H1 (cell line): ENCODE data around the gene EPHB3. TPM values are rescaled to one million over a fixed set of nuclear protein-coding genes. Genes with fewer than 3 reads are reported as not detected.
A peak's percentile ranks its signal among the peaks of the same experiment; 100 is the strongest.

Experiments
- CTCF ChIA-PET: fragments of 300-600 bp; sonication (Branson Sonifier 250); formaldehyde crosslinking; loops from one replicate; lab custom pipeline; 2021; ENCODE audit not compliant: partially characterized antibody; lab: Charles Lee
- POLR2A ChIA-PET: fragments of 300-600 bp; sonication (Branson Sonifier 250); formaldehyde crosslinking; loops from one replicate; lab custom pipeline; 2021; ENCODE audit warnings: inconsistent platforms; ENCODE audit not compliant: partially characterized antibody; lab: Charles Lee
- DNase-seq, 2 experiments: peaks; one replicate each; pipeline versions ENCODE4 v3.0.0 to v3.0.0-alpha.2; 2010 to 2022; ENCODE audit warnings: low spot score in 2 of 2, low read depth in 1 of 2, mixed read lengths in 1 of 2
- FAIRE-seq: peaks from 2 replicates; lab custom pipeline; 2011; peaks lifted over from hg19 to GRCh38; lab: Jason Lieb, UNC
- H2AFZ ChIP-seq: 2 replicates; pipeline ENCODE4 v1.8.1; 2012; ENCODE audit warnings: low read length, inconsistent platforms
- H2AK5ac ChIP-seq: 2 replicates; pipeline ENCODE4 v1.6.1; 2013; ENCODE audit warnings: low read depth, low read length
- H2BK120ac ChIP-seq: replicated peaks from 2 replicates; pipeline ENCODE3; 2013; ENCODE audit warnings: low read depth, low read length, inconsistent platforms
- H2BK12ac ChIP-seq: 2 replicates; pipeline ENCODE4 v1.6.1; 2013; ENCODE audit warnings: low read depth, low read length
- H2BK15ac ChIP-seq: 2 replicates; pipeline ENCODE4 v1.6.1; 2013; ENCODE audit warnings: low read length
- H2BK20ac ChIP-seq: 2 replicates; pipeline ENCODE4 v1.6.1; 2013; ENCODE audit warnings: low read length
- H2BK5ac ChIP-seq: 2 replicates; pipeline ENCODE4 v1.6.1; 2013; ENCODE audit warnings: low read depth, low read length
- H3K14ac ChIP-seq: 2 replicates; pipeline ENCODE4 v1.6.1; 2013; ENCODE audit warnings: inconsistent platforms; ENCODE audit not compliant: insufficient read length
- H3K18ac ChIP-seq: 2 replicates; pipeline ENCODE4 v1.6.1; 2013; ENCODE audit warnings: low read length; ENCODE audit errors: extremely low read depth
- H3K23ac ChIP-seq: 2 replicates; pipeline ENCODE4 v1.6.1; 2013; ENCODE audit warnings: inconsistent platforms; ENCODE audit not compliant: insufficient read length
- H3K23me2 ChIP-seq: 2 replicates; pipeline ENCODE4 v1.6.1; 2013; ENCODE audit warnings: low read depth, low read length
- H3K27ac ChIP-seq: 2 replicates; pipeline ENCODE4 v1.6.1; 2011; ENCODE audit warnings: low read depth, low read length, inconsistent platforms
- H3K27me3 ChIP-seq, 4 experiments: replicated peaks in 1 of 4; 1 replicate in 1 of 4; 2 replicates in 3 of 4; pipeline versions ENCODE4 v1.6.1 to v1.8.1; 2011 to 2013; ENCODE audit warnings: low read length in 3 of 4, mild to moderate bottlenecking in 3 of 4, inconsistent platforms in 2 of 4, mixed read lengths in 2 of 4, moderate library complexity in 1 of 4; ENCODE audit not compliant: control insufficient read depth in 3 of 4, insufficient read depth in 3 of 4; ENCODE audit errors: extremely low read depth in 1 of 4
- H3K36me3 ChIP-seq, 4 experiments: 2 replicates each; pipeline versions ENCODE4 v1.6.1 to v1.8.1; 2011 to 2013; ENCODE audit warnings: mild to moderate bottlenecking in 4 of 4, low read length in 3 of 4, moderate library complexity in 2 of 4, control low read depth in 1 of 4, inconsistent platforms in 1 of 4; ENCODE audit not compliant: insufficient read depth in 4 of 4, control insufficient read depth in 2 of 4
- H3K4ac ChIP-seq: replicated peaks from 2 replicates; pipeline ENCODE3; 2013; ENCODE audit warnings: low read length, low read depth, mixed read lengths, inconsistent platforms; ENCODE audit not compliant: insufficient read length
- H3K4me1 ChIP-seq, 4 experiments: replicated peaks in 1 of 4; 1 replicate in 1 of 4; 2 replicates in 3 of 4; pipeline versions ENCODE4 v1.6.1 to v1.8.1; 2011 to 2013; ENCODE audit warnings: low read length in 3 of 4, inconsistent platforms in 2 of 4, mixed read lengths in 1 of 4; ENCODE audit not compliant: insufficient read depth in 4 of 4, control insufficient read depth in 3 of 4
- H3K4me2 ChIP-seq, 2 experiments: 2 replicates each; pipeline versions ENCODE4 v1.6.1 to v1.8.1; 2011 to 2013; ENCODE audit warnings: low read depth in 2 of 2, low read length in 2 of 2, control low read depth in 1 of 2, inconsistent platforms in 1 of 2, mild to moderate bottlenecking in 1 of 2; ENCODE audit not compliant: insufficient read depth in 1 of 2
- H3K4me3 ChIP-seq, 4 experiments: fragments of 200-600, 300-600 bp in 1 of 4; sonication (generic), shearing (Covaris generic), sonication (Bioruptor Twin) in 1 of 4; 2 replicates each; pipeline versions ENCODE4 v1.5.1 to v1.8.1; 2011 to 2016; ENCODE audit warnings: low read length in 4 of 4, low read depth in 3 of 4, control low read depth in 2 of 4, inconsistent platforms in 2 of 4, mild to moderate bottlenecking in 2 of 4, mixed read lengths in 1 of 4, moderate library complexity in 1 of 4; ENCODE audit not compliant: insufficient read depth in 2 of 4; ENCODE audit errors: extremely low read depth in 1 of 4
- H3K56ac ChIP-seq: replicated peaks from 2 replicates; pipeline ENCODE3; 2013; ENCODE audit warnings: low read depth, mild to moderate bottlenecking, mixed read lengths, low read length, inconsistent platforms; ENCODE audit not compliant: insufficient read length
- H3K79me1 ChIP-seq: 2 replicates; pipeline ENCODE4 v1.6.1; 2013; ENCODE audit warnings: low read depth, low read length, control low read depth
- H3K79me2 ChIP-seq, 2 experiments: 2 replicates each; pipeline versions ENCODE4 v1.6.1 to v1.8.1; 2012 to 2013; ENCODE audit warnings: low read length in 2 of 2, mild to moderate bottlenecking in 2 of 2, inconsistent platforms in 1 of 2; ENCODE audit not compliant: insufficient read depth in 2 of 2, control insufficient read depth in 1 of 2
- H3K9ac ChIP-seq, 4 experiments: replicated peaks in 1 of 4; 1 replicate in 1 of 4; 2 replicates in 3 of 4; pipeline versions ENCODE4 v1.6.1 to v1.8.1; 2011 to 2013; ENCODE audit warnings: low read depth in 3 of 4, low read length in 3 of 4, control low read depth in 2 of 4, mild to moderate bottlenecking in 2 of 4, moderate library complexity in 2 of 4, inconsistent platforms in 1 of 4; ENCODE audit errors: extremely low read depth in 1 of 4
- H3K9me3 ChIP-seq, 2 experiments: 2 replicates each; pipeline versions ENCODE4 v1.6.1 to v1.8.1; 2012 to 2013; ENCODE audit warnings: mild to moderate bottlenecking in 2 of 2, moderate library complexity in 2 of 2, control low read depth in 1 of 2, inconsistent platforms in 1 of 2, low read depth in 1 of 2, low read length in 1 of 2, mixed read lengths in 1 of 2; ENCODE audit not compliant: insufficient read depth in 2 of 2
- H4K20me1 ChIP-seq, 2 experiments: replicated peaks in 1 of 2; 2 replicates each; pipeline versions ENCODE3 to v1.8.1; 2011 to 2013; ENCODE audit warnings: inconsistent platforms in 2 of 2, low read length in 2 of 2, mild to moderate bottlenecking in 1 of 2; ENCODE audit not compliant: insufficient read depth in 2 of 2, control insufficient read depth in 1 of 2
- H4K5ac ChIP-seq: 2 replicates; pipeline ENCODE4 v1.6.1; 2013; ENCODE audit warnings: low read length, low read depth, mixed read lengths, inconsistent platforms; ENCODE audit not compliant: insufficient read length
- H4K8ac ChIP-seq: 2 replicates; pipeline ENCODE4 v1.8.0; 2013; ENCODE audit warnings: mild to moderate bottlenecking, moderate library complexity, low read length, inconsistent platforms; ENCODE audit not compliant: insufficient read depth; ENCODE audit errors: extremely low read depth
- H4K91ac ChIP-seq: replicated peaks from 2 replicates; pipeline ENCODE3; 2013; ENCODE audit warnings: low read length, mixed read lengths, inconsistent platforms; ENCODE audit not compliant: insufficient read length
- GABPA ChIP-seq: IDR thresholded peaks from 2 replicates; pipeline ENCODE4 v1.6.1; 2011; ENCODE audit warnings: mild to moderate bottlenecking, low read length, moderate library complexity, borderline replicate concordance; ENCODE audit not compliant: insufficient read depth
- HDAC6 ChIP-seq: IDR thresholded peaks from one replicate; pipeline ENCODE4 v1.7.1; 2012; ENCODE audit warnings: low read depth, mild to moderate bottlenecking, inconsistent platforms, low read length, moderate library complexity
- KDM1A ChIP-seq: fragments of 200-600, 300-600 bp; sonication (generic); IDR thresholded peaks from 2 replicates; pipeline ENCODE4 v1.7.1; 2016; ENCODE audit warnings: mild to moderate bottlenecking, low read length, borderline replicate concordance
- RFX5 ChIP-seq: IDR thresholded peaks from 2 replicates; pipeline ENCODE4 v1.6.1; 2011; ENCODE audit warnings: low read depth, low read length, improper control_type of control experiment, borderline replicate concordance
- SIRT6 ChIP-seq: IDR thresholded peaks from one replicate; pipeline ENCODE4 v1.7.1; 2012; ENCODE audit warnings: low read length, inconsistent platforms
- SP1 ChIP-seq: IDR thresholded peaks from 2 replicates; pipeline ENCODE4 v1.6.1; 2011; ENCODE audit warnings: low read depth, low read length
- TCF12 ChIP-seq: IDR thresholded peaks from 2 replicates; pipeline ENCODE4 v1.6.1; 2011; ENCODE audit warnings: low read depth, mild to moderate bottlenecking, low read length
- ZNF274 ChIP-seq: IDR thresholded peaks from 2 replicates; pipeline ENCODE4 v1.7.0; 2012; ENCODE audit warnings: low read length, borderline replicate concordance; ENCODE audit errors: extremely low read depth
- WGBS, 2 experiments: shearing (Covaris generic) in 1 of 2; methylation state at CpG; one replicate each; pipeline versions ENCODE4 v1.1.6 to v1.1.7; 2013 to 2015; ENCODE audit warnings: low lambda C conversion rate in 2 of 2, mixed read lengths in 2 of 2, inconsistent platforms in 1 of 2, low coverage in 1 of 2, missing lambda C conversion rate in 1 of 2; ENCODE audit not compliant: insufficient replicate concordance in 2 of 2, insufficient coverage in 1 of 2, insufficient read length in 1 of 2; ENCODE audit errors: extremely low coverage in 1 of 2, missing lambda C conversion rate in 1 of 2; 5-methylcytosine and 5-hydroxymethylcytosine counted together
- polyA plus RNA-seq, 7 experiments: library from polyadenylated mRNA; depleted of rRNA in 3 of 7; stranded (reverse) in 5 of 7; unstranded in 2 of 7; fragments of >200 nt in 5 of 7; fragments of 200-250 nt in 2 of 7; gene quantifications; 1 replicate in 5 of 7; 2 replicates in 1 of 7; 4 replicates in 1 of 7; pipeline versions ENCODE4 v1.2.1 to v1.2.3, GENCODE V29; 2011 to 2013; ENCODE audit warnings: missing spikeins in 2 of 7, mixed read lengths in 2 of 7
- total RNA-seq: library from RNA; stranded (reverse); fragmentation: NEBNext Ultra II Directional; extraction: Animal tissue kit (Norgen Biotek cat#: 25700); gene quantifications from 2 replicates; pipeline ENCODE4 v1.2.1, GENCODE V29; 2021

EPHB3 gene
- total and polyA plus RNA-seq, 2 of the 8 experiments (the other 6 are each of a cell fraction or from before 2014, with no cell fraction given): 0.41 to 0.91 TPM

DNA sequence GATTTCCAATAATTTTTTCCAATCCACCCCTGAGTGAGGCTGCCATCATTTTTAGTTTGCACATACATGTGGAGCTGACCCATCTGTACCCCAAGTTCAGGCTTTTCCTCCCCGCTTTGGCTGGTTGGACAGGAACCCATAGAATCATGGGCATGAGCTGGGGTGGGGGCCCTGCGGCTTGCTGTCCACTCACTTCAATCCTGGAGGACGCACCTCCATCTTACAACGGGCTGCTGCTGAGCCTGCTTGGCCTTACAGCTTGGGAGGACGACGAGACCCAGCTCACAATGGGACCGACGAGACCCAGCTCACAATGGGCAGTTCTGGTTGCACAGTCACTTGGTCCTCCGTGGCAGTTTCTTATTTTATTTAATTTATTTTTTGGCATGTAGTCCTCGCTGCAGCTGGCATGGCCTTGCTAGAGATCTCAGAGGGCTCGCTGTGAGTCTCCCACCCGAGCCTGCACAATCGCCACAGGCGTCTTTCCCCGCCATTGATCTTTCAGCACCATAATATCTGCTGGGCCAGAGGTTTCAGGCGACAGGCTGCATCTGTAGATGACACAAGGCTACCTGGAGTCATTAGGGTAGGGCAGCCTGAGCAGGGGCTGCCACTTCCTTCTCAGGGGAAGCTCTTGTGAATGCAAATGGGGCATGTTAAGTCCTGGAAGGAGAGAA, 19.6 kb upstream of the EPHB3 start:
- DNase-seq (peak in 1 of 2 experiments; percentile 44), FAIRE-seq (no peak)
- POLR2A ChIA-PET: interaction anchor here (1.2 to 1.5 kb wide), 4 partner anchors 17 to 205 kb away, joined by 3 to 4 read pairs (median 3); no protein-coding TSS in a partner anchor

More for the DNA sequence above, 19.6 kb upstream of the EPHB3 start:
- Histone ChIP-seq H3K4ac (no peak overlapping the region), H4K91ac (no peak overlapping the region), H3K79me2 (no peaks in the 10 kb centered on the region), H3K4me2 (no peak overlapping the region), H3K56ac (no peak overlapping the region), H2BK120ac (no peak overlapping the region), H2BK20ac (no peak overlapping the region), H3K14ac (no peak overlapping the region), H3K9ac (no peak overlapping the region), H3K4me1 (peaks cover 0 to 5% (median 2%) of the 10 kb centered on the region in 4 experiments; a peak in 4 of 7 replicates), H3K36me3 (no peaks in the 10 kb centered on the region), H3K23ac (no peak overlapping the region), H2BK12ac (no peak overlapping the region), H3K27ac (no peak overlapping the region), H3K18ac (no peak overlapping the region)
- 86% methylated on average over 16 of the region's 16 CpGs; no CpG with 5 or more reads in 1 of the 2 experiments for WGBS, 2 experiments
- TF ChIP-seq SP1: no peak
- no peak for TF ChIP-seq RFX5
- no peak for TF ChIP-seq KDM1A
- no peak for TF ChIP-seq SIRT6
- TF ChIP-seq HDAC6: no peak
- TF ChIP-seq GABPA: no peak
- no peak for TF ChIP-seq ZNF274
- no peak for TF ChIP-seq TCF12
- TF ChIP-seq, all 59 proteins: peak for 0
- Histone ChIP-seq H3K27me3 (peaks cover 0 to 3% (median 0%) of the 10 kb centered on the region in 4 experiments; a peak in 1 of 7 replicates), H4K20me1 (no peaks in the 10 kb centered on the region), H3K9me3 (no peaks in the 10 kb centered on the region), H2BK5ac (no peak overlapping the region), H2AFZ (no peak overlapping the region), H4K8ac (peak overlapping the region; percentile 42), H3K4me3 (no peak overlapping the region), H3K79me1 (no peaks in the 10 kb centered on the region; the same call in 1 of the 2 replicates), H2AK5ac (no peak overlapping the region), H2BK15ac (0 out of 2 replicates have a peak overlapping the region, but pooled peaks have one; percentile 72), H3K23me2 (peaks cover 3% of the 10 kb centered on the region; the same call in 1 of the 2 replicates), H4K5ac (no peak overlapping the region)
- CTCF ChIA-PET: interaction anchor here (0.5 to 12.0 kb wide), 63 partner anchors 10 to 1005 kb away, joined by 3 to 223 read pairs (median 4); partner anchors contain the start of genes CLCN2, FAM131A, POLR2H and THPO
